HEK293 (cell line): ENCODE data around the gene TOM1L2.

Experiments
- CTCF ChIA-PET: fragments of 350-600 bp; formaldehyde crosslinking; extraction: SDS; loops from one replicate; lab custom pipeline; 2021; ENCODE audit warnings: antibody characterized with exemption; lab: Yijun Ruan, JAX
- POLR2A ChIA-PET: fragments of 300-600 bp; formaldehyde crosslinking; extraction: SDS; loops from one replicate; lab custom pipeline; 2020; ENCODE audit warnings: antibody characterized with exemption, inconsistent platforms; lab: Yijun Ruan, JAX
- H3K27ac ChIP-seq: fragments of 200-500 bp; sonication (Bioruptor generic); 2 replicates; pipeline ENCODE4 v1.5.1; 2014; ENCODE audit warnings: low read depth, low read length, control low read depth, inconsistent platforms; ENCODE audit errors: extremely low read depth
- H3K36me3 ChIP-seq, 2 experiments: fragments of 200-500 bp in 1 of 2; sonication (Bioruptor generic) in 1 of 2; 1 replicate in 1 of 2; 2 replicates in 1 of 2; pipeline ENCODE4 v1.5.1; 2014 to 2017; ENCODE audit warnings: inconsistent platforms in 2 of 2, low read length in 2 of 2; ENCODE audit not compliant: control insufficient read depth in 2 of 2, insufficient read depth in 1 of 2
- H3K4me1 ChIP-seq: fragments of 200-500 bp; sonication (Bioruptor generic); 2 replicates; pipeline ENCODE4 v1.5.1; 2014; ENCODE audit warnings: mild to moderate bottlenecking, low read length, inconsistent platforms; ENCODE audit not compliant: control insufficient read depth, insufficient read depth
- H3K4me3 ChIP-seq: 2 replicates; pipeline ENCODE4 v1.5.1; 2011; ENCODE audit warnings: low read depth, mild to moderate bottlenecking, control low read depth, low read length, moderate library complexity
- H3K9me3 ChIP-seq: fragments of 200-500 bp; sonication (Bioruptor generic); 2 replicates; pipeline ENCODE4 v1.5.1; 2014; ENCODE audit warnings: low read depth, low read length, inconsistent platforms; ENCODE audit not compliant: control insufficient read depth, insufficient read depth
- INSM2 ChIP-seq: fragments of 450-650 bp; formaldehyde crosslinking; IDR thresholded peaks from 2 replicates; pipeline ENCODE4 v1.5.1; 2016; ENCODE audit warnings: missing biosample characterization, missing genetic modification characterization
- KLF10 ChIP-seq: fragments of 450-650 bp; IDR thresholded peaks from 2 replicates; pipeline ENCODE4 v1.5.1; 2018; ENCODE audit warnings: missing biosample characterization, mild to moderate bottlenecking, missing genetic modification characterization
- KLF7 ChIP-seq: fragments of 450-650 bp; formaldehyde crosslinking; IDR thresholded peaks from 2 replicates; pipeline ENCODE4 v1.5.1; 2016; ENCODE audit warnings: missing biosample characterization, missing genetic modification characterization, borderline replicate concordance
- KLF9 ChIP-seq: fragments of 450-650 bp; formaldehyde crosslinking; IDR thresholded peaks from 2 replicates; pipeline ENCODE4 v1.5.1; 2016; ENCODE audit warnings: missing biosample characterization, missing genetic modification characterization, low read depth
- PATZ1 ChIP-seq: fragments of 450-650 bp; formaldehyde crosslinking; IDR thresholded peaks from 2 replicates; pipeline ENCODE4 v1.5.1; 2016; ENCODE audit warnings: missing biosample characterization, missing genetic modification characterization
- SP2 ChIP-seq: fragments of 450-650 bp; formaldehyde crosslinking; IDR thresholded peaks from 2 replicates; pipeline ENCODE4 v1.5.1; 2016; ENCODE audit warnings: missing biosample characterization, missing genetic modification characterization
- SP3 ChIP-seq: fragments of 450-650 bp; formaldehyde crosslinking; IDR thresholded peaks from 2 replicates; pipeline ENCODE4 v1.5.1; 2016; ENCODE audit warnings: missing biosample characterization, missing genetic modification characterization
- TCF7L2 ChIP-seq: IDR thresholded peaks from 2 replicates; pipeline ENCODE4 v1.6.1; 2011; ENCODE audit warnings: low read depth, mild to moderate bottlenecking, inconsistent platforms, low read length, moderate library complexity, borderline replicate concordance
- ZBTB20 ChIP-seq: fragments of 450-650 bp; formaldehyde crosslinking; IDR thresholded peaks from 2 replicates; pipeline ENCODE4 v1.5.1; 2016; ENCODE audit warnings: missing biosample characterization, missing genetic modification characterization
- ZBTB26 ChIP-seq: fragments of 450-650 bp; formaldehyde crosslinking; optimal IDR thresholded peaks from 2 replicates; pipeline ENCODE3; 2016; ENCODE audit warnings: missing biosample characterization, mild to moderate bottlenecking, missing genetic modification characterization
- ZNF24 ChIP-seq: fragments of 450-650 bp; formaldehyde crosslinking; IDR thresholded peaks from 2 replicates; pipeline ENCODE4 v1.5.1; 2016; ENCODE audit warnings: missing biosample characterization, missing genetic modification characterization
- ZNF302 ChIP-seq: fragments of 450-650 bp; formaldehyde crosslinking; IDR thresholded peaks from 2 replicates; pipeline ENCODE4 v1.5.1; 2016; ENCODE audit warnings: missing biosample characterization, missing genetic modification characterization, low read depth
- ZNF335 ChIP-seq: fragments of 450-650 bp; formaldehyde crosslinking; conservative IDR thresholded peaks from 2 replicates; pipeline ENCODE4 v1.5.1; 2016; ENCODE audit warnings: missing biosample characterization, missing genetic modification characterization
- ZNF394 ChIP-seq: fragments of 450-650 bp; formaldehyde crosslinking; IDR thresholded peaks from 2 replicates; pipeline ENCODE4 v1.5.1; 2016; ENCODE audit warnings: missing biosample characterization, missing genetic modification characterization, mild to moderate bottlenecking, moderate library complexity, borderline replicate concordance
- ZNF404 ChIP-seq: fragments of 450-650 bp; formaldehyde crosslinking; IDR thresholded peaks from 2 replicates; pipeline ENCODE4 v1.5.1; 2017; ENCODE audit warnings: missing biosample characterization, missing genetic modification characterization
- ZNF596 ChIP-seq: fragments of 450-650 bp; IDR thresholded peaks from 2 replicates; pipeline ENCODE4 v1.5.0; 2018; ENCODE audit warnings: missing biosample characterization, mild to moderate bottlenecking, missing genetic modification characterization, moderate library complexity
- ZNF777 ChIP-seq: fragments of 450-650 bp; formaldehyde crosslinking; IDR thresholded peaks from 2 replicates; pipeline ENCODE4 v1.5.1; 2017; ENCODE audit warnings: missing biosample characterization, missing genetic modification characterization, borderline replicate concordance
- ZSCAN30 ChIP-seq: fragments of 450-650 bp; IDR thresholded peaks from 2 replicates; pipeline ENCODE4 v1.5.1; 2018; ENCODE audit warnings: missing biosample characterization, mild to moderate bottlenecking, missing genetic modification characterization, moderate library complexity
- ZSCAN4 ChIP-seq: fragments of 450-650 bp; formaldehyde crosslinking; IDR thresholded peaks from 2 replicates; pipeline ENCODE4 v1.5.1; 2017; ENCODE audit warnings: missing biosample characterization, missing genetic modification characterization

TOM1L2 gene

GRCh38 chr17:17836818-17837379 lies 135.3 kb downstream of the TOM1L2 start, which contains the start of gene SREBF1:
Gene SREBF1, minus strand, starts transcription at chr17:17836986. Its CDS starts 169 bp downstream, at chr17:17836817.
- Histone ChIP-seq H3K27ac (peak within 1 kb of the TSS; percentile 99), H3K4me1 (peaks cover 34% of the 10 kb centered on the region), H3K4me3 (peak within 1 kb of the TSS; percentile 63), H3K36me3 (peaks cover 0 to under 1% of the 10 kb centered on the region in 2 experiments; a peak in 2 of 3 replicates), H3K9me3 (no peaks in the 10 kb centered on the region)
- ChIA-PET CTCF (interaction anchor here (0.9 to 3.6 kb wide), 5 partner anchors 16 to 197 kb away, joined by 3 to 17 read pairs (median 5); no protein-coding TSS in a partner anchor), POLR2A (interaction anchor here (0.9 to 4.2 kb wide), 17 partner anchors 10 to 251 kb away, joined by 3 to 181 read pairs (median 5); partner anchors contain the start of genes DRG2 and PEMT)
- no peak for TF ChIP-seq ZNF404
- TF ChIP-seq ZNF302 (tag by site-specific recombination), result no peak
- TF ChIP-seq SP3 (tag by site-specific recombination), result peak; percentile 63
- no peak for TF ChIP-seq TCF7L2
- TF ChIP-seq PATZ1 (tag by site-specific recombination), result peak; percentile 79
- no peak for TF ChIP-seq ZNF394 (tag by site-specific recombination)
- 0 out of 2 replicates have a peak, but pooled peaks have one; percentile 1 for TF ChIP-seq ZNF596
- no peak for TF ChIP-seq ZNF777 (tag by site-specific recombination)
- no peak for TF ChIP-seq KLF7
- 0 out of 2 replicates have a peak, but pooled peaks have one; percentile 34 for TF ChIP-seq ZNF335 (tag by site-specific recombination)
- peak; percentile 57 for TF ChIP-seq SP2
- TF ChIP-seq ZSCAN30 (tag by site-specific recombination), result 0 out of 2 replicates have a peak, but pooled peaks have one; percentile 8
- 0 out of 2 replicates have a peak, but pooled peaks have one; percentile 68 for TF ChIP-seq KLF9
- no peak for TF ChIP-seq ZSCAN4 (tag by site-specific recombination)
- TF ChIP-seq KLF10 (tag by site-specific recombination), result peak; percentile 27; the same call in 1 of the 2 replicates
- TF ChIP-seq INSM2 (tag by site-specific recombination), result no peak
- TF ChIP-seq ZBTB20, result no peak
- peak; percentile 69 for TF ChIP-seq ZBTB26 (tag by site-specific recombination)
- TF ChIP-seq ZNF24, result peak; percentile 96
